ENCODE data around the gene MAP3K3.

GRCh38 chr17:63624531-63624880 lies 2.3 kb downstream of the MAP3K3 start:
- TF ChIP-seq CTCF (IDR thresholded peaks at IDR 0.05) (no peak), POLR2A (IDR thresholded peaks at IDR 0.05) (no peak)
